HG03565 (cell line): ENCODE measurements around the gene CELF2.
"Not testable (repeated sequence)": the region's sequence is repeated elsewhere in the genome, so short reads cannot be mapped to it uniquely, and the experiment has no call there.

Experiments
- ATAC-seq: cut with Tn5 transposase; IDR thresholded peaks from one replicate; pipeline ENCODE4 v1.9.1; 2021; ENCODE audit warnings: mild to moderate bottlenecking, moderate library complexity; ENCODE audit not compliant: unreplicated experiment

The CELF2 gene

DNA sequence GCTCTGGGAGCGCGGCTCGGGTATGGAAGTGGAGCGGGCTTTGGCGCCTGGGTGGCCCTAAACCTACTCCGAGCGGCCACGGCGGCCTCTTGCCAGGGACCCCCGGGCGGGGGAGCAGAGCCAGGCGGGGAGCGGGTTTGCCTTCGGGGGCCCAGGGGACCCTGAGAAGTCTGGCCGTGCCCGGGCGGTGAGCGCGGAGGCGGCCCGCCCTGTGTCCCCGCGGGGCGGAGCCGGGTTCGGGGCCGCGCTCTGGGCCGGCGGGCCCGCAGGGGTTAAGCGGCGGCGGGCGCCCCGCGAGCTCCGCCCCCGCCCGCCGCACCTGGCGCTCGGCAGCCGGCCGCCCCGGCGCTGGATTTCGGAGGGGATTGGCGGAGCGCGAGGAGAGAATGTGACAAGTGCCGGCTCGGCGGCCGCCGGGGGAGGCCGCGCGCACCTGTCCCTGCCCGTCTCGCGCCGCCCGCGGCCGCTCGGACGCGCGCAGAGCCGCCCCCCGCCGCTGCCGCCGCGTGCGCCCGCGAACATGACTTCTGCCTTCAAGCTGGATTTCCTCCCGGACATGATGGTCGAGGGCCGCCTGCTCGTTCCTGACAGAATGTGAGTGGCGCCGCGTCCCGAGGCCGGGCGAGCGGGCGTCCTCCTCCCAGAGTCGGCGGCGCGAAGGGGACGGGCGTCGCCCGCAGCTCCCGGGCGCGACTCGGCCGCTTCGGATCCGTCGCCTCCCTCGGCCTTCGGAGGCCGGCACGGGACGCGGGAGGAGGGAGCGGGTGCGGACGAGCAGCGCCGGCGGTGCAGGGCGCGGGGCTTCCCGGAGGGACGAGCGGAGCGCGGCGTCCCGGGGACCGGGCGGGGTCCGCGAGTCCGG, at the start of gene CELF2:
Gene CELF2 (plus strand): TSS at position 303 of the 862 bp plus-strand sequence. CDS start 218 bp downstream, at position 521.
- peak; percentile 59 for ATAC-seq

DNA sequence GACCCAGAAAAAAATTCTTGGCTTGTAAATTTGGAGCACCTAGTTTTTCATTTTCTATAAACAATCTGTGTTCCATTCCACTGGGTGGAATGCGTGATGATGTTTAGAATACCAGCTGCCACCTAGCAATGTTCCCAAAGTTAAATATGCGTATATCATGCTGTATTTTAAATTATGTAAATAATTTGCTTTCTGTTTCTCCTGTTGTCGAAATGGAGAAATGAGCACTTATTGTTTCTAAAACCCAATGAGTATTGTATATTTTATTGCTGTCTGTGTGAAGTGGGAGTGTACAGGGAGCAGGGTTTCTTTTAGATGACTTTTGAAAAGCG, 49.4 kb upstream of the CELF2 start:
- ATAC-seq, result no peak

- ATAC-seq, result no peak
Measured at GRCh38 chr10:10973310-10973709, 44.4 kb upstream of the CELF2 start.

GRCh38 chr10:10975647-10976046, 42.0 kb upstream of the CELF2 start:
- ATAC-seq, result no peak

- no peak for ATAC-seq
Measured at GRCh38 chr10:10976652-10977051, 41.0 kb upstream of the CELF2 start.

DNA sequence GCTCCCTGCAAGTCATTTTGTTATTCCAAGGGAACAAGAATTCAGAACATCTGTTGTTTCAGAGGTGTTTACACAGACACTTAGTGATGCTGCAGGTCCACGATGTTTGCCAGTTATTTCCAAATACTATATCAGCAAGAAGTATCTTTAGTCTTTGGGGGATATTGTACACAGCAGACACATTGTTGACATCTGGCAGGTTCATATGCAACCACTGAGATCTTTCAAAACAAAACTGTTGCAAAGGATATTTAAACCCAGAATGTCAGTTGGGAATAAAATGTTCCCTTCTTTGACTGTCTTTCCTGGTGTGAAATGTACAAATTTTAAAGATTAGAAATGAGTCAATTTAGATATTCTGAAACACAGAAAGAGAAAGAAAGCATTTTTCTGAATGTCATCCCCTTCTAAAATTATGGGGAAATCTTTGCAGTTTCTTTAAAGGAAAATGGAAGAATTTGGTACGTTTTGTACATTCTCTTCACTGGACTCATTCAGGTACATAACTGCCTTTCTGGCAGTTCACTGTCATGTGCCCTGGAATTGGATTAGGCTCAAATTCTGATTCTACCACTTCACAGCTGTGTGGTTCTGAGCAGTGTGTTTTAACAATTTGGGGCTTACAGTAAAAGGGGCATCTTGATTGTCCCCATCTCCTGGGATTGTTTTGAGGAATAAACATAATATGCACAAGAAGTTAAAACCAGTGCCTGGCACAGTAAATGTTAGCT, 40.3 kb upstream of the CELF2 start:
- no peak for ATAC-seq

GRCh38 chr10:10977978-10978377, 39.7 kb upstream of the CELF2 start:
- no peak for ATAC-seq

- ATAC-seq, result no peak
Measured at GRCh38 chr10:10985361-10985760, 32.3 kb upstream of the CELF2 start.

- ATAC-seq, result no peak
Measured at GRCh38 chr10:10986606-10987005, 31.1 kb upstream of the CELF2 start.

DNA sequence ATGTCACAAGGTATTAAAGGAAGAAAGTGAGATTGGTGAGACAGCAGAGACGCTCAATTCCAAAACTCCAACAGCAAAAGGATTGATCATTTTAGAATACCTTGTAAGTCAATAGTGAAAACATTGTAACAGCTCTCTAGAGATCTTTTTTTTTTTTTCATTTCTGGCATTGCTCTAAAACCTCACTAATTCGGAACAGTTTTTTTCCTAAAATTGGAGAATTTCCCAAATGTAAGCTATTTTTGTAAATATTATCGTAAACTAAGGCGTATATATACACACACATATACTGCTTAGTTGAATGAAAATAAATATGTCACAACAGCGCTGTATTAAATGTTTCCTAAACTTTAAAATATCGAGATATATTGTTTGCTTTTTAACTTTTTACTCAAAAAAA, 30.6 kb upstream of the CELF2 start:
- no peak for ATAC-seq

DNA sequence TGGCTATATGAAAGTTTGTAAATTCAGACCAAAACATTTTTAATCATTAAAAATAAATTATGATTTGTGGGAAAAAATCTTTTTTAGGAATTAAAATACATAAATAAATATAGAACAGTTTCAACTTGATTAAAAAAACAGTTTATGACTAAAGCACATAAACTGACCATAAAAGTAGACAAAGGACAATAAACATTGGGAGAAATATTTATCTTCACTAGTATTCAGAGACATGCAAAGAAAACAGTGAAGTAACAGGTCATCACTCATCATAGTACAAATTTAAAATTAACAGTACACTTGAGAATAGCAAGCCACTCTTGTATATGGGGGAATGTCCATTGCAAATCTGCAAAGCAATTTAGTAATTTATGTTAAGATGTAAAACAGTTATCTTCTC, 28.0 kb upstream of the CELF2 start:
- no peak for ATAC-seq

DNA sequence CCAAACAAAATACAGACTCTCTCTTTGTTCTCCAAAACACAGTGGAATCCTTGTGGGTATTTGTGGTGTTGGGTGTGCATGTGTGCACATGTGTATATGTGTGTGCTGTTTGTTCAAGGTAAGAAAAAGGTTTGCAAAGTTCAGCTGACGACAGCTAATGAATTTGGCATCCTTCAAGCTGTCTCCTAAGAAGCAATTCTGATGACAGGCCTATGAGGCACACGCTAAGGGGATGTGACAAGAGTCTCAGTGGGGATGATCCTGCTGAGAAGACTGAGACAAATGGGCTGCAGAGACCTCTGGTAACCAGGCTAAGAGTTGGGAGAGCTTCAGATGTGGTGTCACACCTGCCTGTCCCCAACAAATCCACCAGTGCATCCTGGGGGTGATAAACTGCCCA, 26.5 kb upstream of the CELF2 start:
- no peak for ATAC-seq

DNA sequence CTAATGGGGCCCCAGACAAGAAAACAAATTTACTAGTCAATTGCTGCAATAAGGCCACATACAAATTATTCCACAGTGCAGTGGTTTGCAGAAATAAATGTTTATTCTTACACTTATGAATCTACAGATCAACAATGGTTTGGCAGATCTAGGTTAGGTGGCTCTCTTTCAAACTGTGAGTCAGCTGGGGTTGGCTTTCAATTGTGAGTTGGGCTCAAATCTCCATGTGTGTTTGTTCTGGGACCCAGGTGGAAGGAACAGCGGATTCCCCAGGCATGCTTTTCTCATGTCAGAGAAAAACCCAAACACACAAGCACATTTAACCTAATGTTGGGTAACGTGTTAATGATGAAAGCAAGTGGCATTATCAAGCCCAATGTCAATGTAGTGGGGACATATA, 25.6 kb upstream of the CELF2 start:
- no peak for ATAC-seq

- ATAC-seq, result no peak
Measured at GRCh38 chr10:10992961-10993714, 24.5 kb upstream of the CELF2 start.

- no peak for ATAC-seq
Measured at GRCh38 chr10:10993785-10994184, 23.9 kb upstream of the CELF2 start.

DNA sequence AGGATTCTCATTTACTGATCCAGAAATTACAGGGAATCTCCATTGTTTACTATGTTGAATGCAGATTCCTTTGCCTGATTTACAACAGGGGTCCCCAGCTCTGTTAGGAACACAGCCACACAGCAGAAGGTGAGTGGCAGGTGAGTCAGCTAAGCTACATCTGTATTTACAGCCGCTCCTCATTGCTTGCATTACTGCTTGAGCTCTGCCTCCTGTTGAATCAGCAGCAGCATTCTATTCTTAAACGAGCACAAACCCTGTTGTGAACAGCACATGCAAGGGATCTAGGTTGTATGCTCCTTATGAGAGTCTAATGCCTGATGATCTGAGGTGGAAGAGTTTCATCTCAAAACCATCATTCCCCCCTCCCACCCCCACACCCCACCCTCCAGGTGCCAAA, 23.3 kb upstream of the CELF2 start:
- no peak for ATAC-seq

GRCh38 chr10:10995120-10995519, 22.6 kb upstream of the CELF2 start:
- no peak for ATAC-seq

DNA sequence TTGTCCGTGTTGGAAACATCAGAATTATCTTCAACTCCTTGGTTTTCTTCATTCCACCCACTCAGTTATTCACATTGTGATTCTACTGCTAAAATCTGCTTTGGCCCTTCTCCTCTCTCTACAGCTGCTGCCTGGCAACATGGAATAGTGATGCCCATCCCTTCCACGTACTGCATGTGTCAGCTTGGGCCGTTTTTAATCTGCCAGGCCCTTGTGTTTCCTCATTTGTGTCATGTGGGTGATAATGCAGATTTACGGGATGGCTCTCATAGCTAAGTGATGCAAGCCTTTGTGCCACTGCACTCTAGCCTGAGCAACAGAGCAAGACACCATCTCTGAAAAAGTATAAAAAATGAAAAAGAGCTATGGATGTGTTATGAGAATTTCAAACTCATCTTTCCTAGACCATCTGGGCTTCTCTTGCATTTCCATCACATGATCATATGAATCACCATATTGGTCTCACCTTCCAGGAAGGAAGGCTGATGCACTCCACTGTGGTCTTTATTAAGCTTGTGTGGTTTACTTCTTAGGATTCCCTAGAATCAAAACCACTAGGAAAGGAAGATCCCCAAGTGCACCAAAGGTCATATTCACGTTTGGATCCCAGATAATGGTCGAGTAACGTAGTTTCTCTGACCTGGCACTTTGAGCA, 20.6 kb upstream of the CELF2 start:
- no peak for ATAC-seq

GRCh38 chr10:10999501-10999900, 18.2 kb upstream of the CELF2 start:
- not testable (repeated sequence) for ATAC-seq

GRCh38 chr10:11002485-11002884, 15.2 kb upstream of the CELF2 start:
- ATAC-seq, result no peak

DNA sequence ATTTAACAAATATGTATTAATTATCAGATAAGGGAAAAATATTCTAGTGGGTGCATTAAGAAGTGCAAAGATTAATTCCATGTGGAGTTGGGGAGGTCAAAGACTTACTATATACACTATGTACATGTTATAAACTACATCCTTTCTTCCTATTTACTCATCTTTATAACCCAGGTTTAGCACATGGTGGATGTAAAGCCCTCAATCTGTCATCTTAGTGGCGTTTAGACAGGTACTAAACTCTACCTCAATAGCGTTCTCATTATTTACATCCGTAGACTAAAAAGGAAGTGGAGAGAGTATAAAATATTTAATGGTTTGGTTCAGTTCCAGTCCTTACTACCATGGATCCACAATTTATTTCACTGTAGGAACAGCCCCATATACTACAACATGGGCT, 14.8 kb upstream of the CELF2 start:
- ATAC-seq, result no peak
